Keratinocyte (primary cell): ENCODE results near the gene PNLIPRP3. TPM values are rescaled to one million over a fixed set of nuclear protein-coding genes. Genes with fewer than 3 reads are reported as not detected.
A peak's percentile ranks its signal among the peaks of the same experiment; 100 is the strongest.

ENCODE experiments used
- DNase-seq: peaks from one replicate; pipeline ENCODE4 v3.0.0-alpha.2; 2011; ENCODE audit warnings: low read depth, missing footprints, low spot score
- FAIRE-seq: peaks from 2 replicates; lab custom pipeline; 2011; peaks lifted over from hg19 to GRCh38; lab: Jason Lieb, UNC
- H2AFZ ChIP-seq: 2 replicates; pipeline ENCODE4 v1.6.0; 2012; ENCODE audit warnings: low read length, control low read depth, inconsistent platforms; ENCODE audit not compliant: control insufficient read depth
- H3K27ac ChIP-seq: 2 replicates; pipeline ENCODE4 v1.5.1; 2011; ENCODE audit warnings: low read length; ENCODE audit not compliant: control insufficient read depth, insufficient read depth
- H3K27me3 ChIP-seq: 3 replicates; pipeline ENCODE4 v1.6.0; 2011; ENCODE audit warnings: low read length; ENCODE audit not compliant: control insufficient read depth, insufficient read depth; ENCODE audit errors: extremely low read depth
- H3K36me3 ChIP-seq, 2 experiments: 2 replicates in 1 of 2; 3 replicates in 1 of 2; pipeline ENCODE4 v1.5.1; 2011; ENCODE audit warnings: low read length in 2 of 2, mild to moderate bottlenecking in 1 of 2; ENCODE audit not compliant: control insufficient read depth in 2 of 2, insufficient read depth in 2 of 2; ENCODE audit errors: extremely low read depth in 1 of 2
- H3K4me1 ChIP-seq: 3 replicates; pipeline ENCODE4 v1.5.1; 2011; ENCODE audit warnings: low read length; ENCODE audit not compliant: control insufficient read depth, insufficient read depth; ENCODE audit errors: extremely low read depth
- H3K4me2 ChIP-seq: 3 replicates; pipeline ENCODE4 v1.6.0; 2011; ENCODE audit warnings: low read depth, low read length; ENCODE audit not compliant: control insufficient read depth, insufficient read depth; ENCODE audit errors: extremely low read depth
- H3K4me3 ChIP-seq, 3 experiments: fragments of 200-600 bp in 1 of 3; sonication (generic) in 1 of 3; 2 replicates in 2 of 3; 3 replicates in 1 of 3; pipeline ENCODE4 v1.5.1; 2011 to 2016; ENCODE audit warnings: low read length in 3 of 3, mild to moderate bottlenecking in 3 of 3, control low read depth in 2 of 3, inconsistent platforms in 1 of 3, low read depth in 1 of 3, mixed read lengths in 1 of 3, mixed run types in 1 of 3, moderate library complexity in 1 of 3; ENCODE audit not compliant: control insufficient read depth in 2 of 3, insufficient read depth in 2 of 3; ENCODE audit errors: extremely low read depth in 1 of 3
- H3K79me2 ChIP-seq: 2 replicates; pipeline ENCODE4 v1.6.0; 2012; ENCODE audit warnings: low read length; ENCODE audit not compliant: control insufficient read depth, insufficient read depth
- H3K9ac ChIP-seq: 3 replicates; pipeline ENCODE4 v1.6.0; 2011; ENCODE audit warnings: low read length; ENCODE audit not compliant: control insufficient read depth, insufficient read depth; ENCODE audit errors: extremely low read depth
- H3K9me1 ChIP-seq: 3 replicates; pipeline ENCODE4 v1.6.0; 2011; ENCODE audit warnings: low read length; ENCODE audit not compliant: control insufficient read depth, insufficient read depth; ENCODE audit errors: extremely low read depth
- H3K9me3 ChIP-seq: 2 replicates; pipeline ENCODE4 v1.5.1; 2012; ENCODE audit warnings: low read depth, low read length; ENCODE audit not compliant: control insufficient read depth
- H4K20me1 ChIP-seq: 3 replicates; pipeline ENCODE4 v1.6.0; 2011; ENCODE audit warnings: low read length; ENCODE audit not compliant: control insufficient read depth, insufficient read depth; ENCODE audit errors: extremely low read depth
- CTCF ChIP-seq, 3 experiments: IDR thresholded peaks in 1 of 3; conservative IDR thresholded peaks in 1 of 3; optimal IDR thresholded peaks in 1 of 3; 2 replicates in 2 of 3; 3 replicates in 1 of 3; pipeline versions ENCODE3 to v1.5.1; 2011; ENCODE audit warnings: low read length in 3 of 3, mild to moderate bottlenecking in 3 of 3, moderate library complexity in 2 of 3, control low read depth in 1 of 3, inconsistent platforms in 1 of 3; ENCODE audit not compliant: insufficient read depth in 2 of 3; ENCODE audit errors: extremely low read depth in 1 of 3
- EZH2 ChIP-seq: IDR thresholded peaks from one replicate; pipeline ENCODE4 v1.6.1; 2012; ENCODE audit warnings: inconsistent platforms, mild to moderate bottlenecking, low read length, moderate library complexity
- dilution Hi-C: fragments of 300-500 bp; cut with MboI; formaldehyde crosslinking; loops from one replicate; pipeline ENCODE4 v1.7.0; 2020; ENCODE audit warnings: low sequenced_read_pairs; ENCODE audit not compliant: extremely low pct_ligation_motif_present
- polyA plus RNA-seq, 5 experiments: library from polyadenylated mRNA; depleted of rRNA in 3 of 5; stranded (reverse) in 3 of 5; stranded (forward) in 1 of 5; unstranded in 1 of 5; fragments of >200 nt; gene quantifications; 1 replicate in 1 of 5; 2 replicates in 3 of 5; 3 replicates in 1 of 5; pipeline versions ENCODE4 v1.2.1 to v1.2.3, GENCODE V29; 2011 to 2012; ENCODE audit warnings: missing spikeins in 2 of 5, low read depth in 1 of 5, low replicate concordance in 1 of 5

The PNLIPRP3 gene
- polyA plus RNA-seq, 1 donor (not counting 4 experiments of a cell fraction or from before 2014, with no cell fraction given), result 117 TPM

GRCh38 chr10:116402858-116403257, 24.8 kb upstream of the PNLIPRP3 start:
- Histone ChIP-seq H3K9me3 (no peaks in the 10 kb centered on the region), H3K79me2 (no peaks in the 10 kb centered on the region), H3K4me1 (peaks cover 3% of the 10 kb centered on the region), H2AFZ (no peak overlapping the region), H3K4me2 (no peak overlapping the region), H3K27me3 (no peaks in the 10 kb centered on the region), H3K27ac (no peak overlapping the region), H3K36me3 (no peaks in the 10 kb centered on the region), H3K9ac (no peak overlapping the region), H3K4me3 (no peak overlapping the region), H3K9me1 (no peaks in the 10 kb centered on the region), H4K20me1 (no peaks in the 10 kb centered on the region)
- TF ChIP-seq CTCF (optimal IDR thresholded peaks at IDR 0.05 in 1 of 3, IDR thresholded peaks at IDR 0.05 in 1 of 3, conservative IDR thresholded peaks at IDR 0.05 in 1 of 3; ENCODE audit: extremely low read depth in 1 of 3, insufficient read depth in 2 of 3, low read length in 3 of 3) (no peak), EZH2 (no peak)
- FAIRE-seq, result no peak
- dilution Hi-C loops, result no loop called here
- no peak for DNase-seq

GRCh38 chr10:116403740-116404250, 23.9 kb upstream of the PNLIPRP3 start:
- no peak overlapping the region for H3K9ac ChIP-seq
- TF ChIP-seq CTCF (optimal IDR thresholded peaks at IDR 0.05 in 1 of 3, IDR thresholded peaks at IDR 0.05 in 1 of 3, conservative IDR thresholded peaks at IDR 0.05 in 1 of 3; ENCODE audit: extremely low read depth in 1 of 3, insufficient read depth in 2 of 3, low read length in 3 of 3) (no peak), EZH2 (no peak)
- H3K27me3 ChIP-seq, result no peaks in the 10 kb centered on the region
- no peaks in the 10 kb centered on the region for H4K20me1 ChIP-seq
- H3K4me2 ChIP-seq, result no peak overlapping the region
- no peaks in the 10 kb centered on the region for H3K36me3 ChIP-seq
- FAIRE-seq (peak; percentile 65), DNase-seq (no peak)
- no peak overlapping the region for H3K4me3 ChIP-seq
- H2AFZ ChIP-seq, result peak overlapping the region; percentile 70
- no peaks in the 10 kb centered on the region for H3K79me2 ChIP-seq
- H3K27ac ChIP-seq, result no peak overlapping the region
- H3K4me1 ChIP-seq, result no peaks in the 10 kb centered on the region
- no peaks in the 10 kb centered on the region for H3K9me3 ChIP-seq
- dilution Hi-C loops, result no loop called here
- no peaks in the 10 kb centered on the region for H3K9me1 ChIP-seq
